HG02840 (cell line): Measurements from ENCODE around the gene TRAF5.

ENCODE experiments used
- ATAC-seq: cut with Tn5 transposase; IDR thresholded peaks from one replicate; pipeline ENCODE4 v1.9.1; 2021; ENCODE audit warnings: mild to moderate bottlenecking, moderate library complexity, moderate number of reproducible peaks; ENCODE audit not compliant: unreplicated experiment, low FRiP score

The TRAF5 gene

GRCh38 chr1:211416628-211417323 lies 90.1 kb downstream of the TRAF5 start:
- ATAC-seq, result peak; percentile 65

DNA sequence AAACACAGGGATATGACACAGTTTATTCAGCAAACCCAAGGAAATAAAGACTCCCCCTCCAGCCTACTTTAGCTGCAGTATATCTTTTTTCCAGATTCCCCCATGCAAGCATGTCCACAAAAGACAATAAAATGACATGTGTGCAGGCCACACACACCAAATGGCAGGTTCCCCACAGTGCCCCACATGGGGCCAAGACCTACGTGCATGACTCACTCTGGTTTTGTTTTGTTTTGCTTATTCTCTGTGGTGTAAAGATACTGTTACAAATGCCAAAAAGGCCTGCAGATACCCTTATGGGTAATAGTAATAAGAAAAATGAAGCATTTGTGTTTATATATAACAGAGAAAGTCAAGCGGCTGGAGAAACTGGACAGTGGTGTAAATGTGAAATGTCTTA lies 93.8 kb downstream of the TRAF5 start:
- no peak for ATAC-seq

- no peak for ATAC-seq
These were observed 94.3 kb downstream of the TRAF5 start for GRCh38 chr1:211420845-211421454.

DNA sequence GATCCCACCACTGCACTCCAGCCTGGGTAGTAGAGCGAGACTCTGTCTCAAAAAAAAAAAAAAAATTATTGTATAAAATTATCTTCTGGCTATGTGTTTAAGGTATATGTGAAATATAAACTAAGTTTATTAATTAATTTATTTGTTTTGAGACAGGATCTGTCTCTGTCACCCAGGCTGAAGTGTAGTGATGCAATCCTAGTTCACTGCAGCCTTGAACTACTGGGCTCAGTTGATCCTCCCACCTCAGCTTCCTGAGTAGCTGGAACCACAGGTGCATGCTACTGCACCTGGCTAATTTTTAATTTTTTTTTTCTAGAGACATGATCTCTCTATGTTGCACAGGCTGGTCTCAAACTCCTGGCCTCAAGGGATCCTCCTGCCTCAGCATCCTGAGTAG lies 97.4 kb downstream of the TRAF5 start:
- no peak for ATAC-seq
